Upper lobe of left lung (tissue), 6 donors: ENCODE data around the gene RPS6KA2. TPM values are rescaled to one million over a fixed set of nuclear protein-coding genes. Genes with fewer than 3 reads are reported as not detected.
"Not testable (repeated sequence)": the region's sequence is repeated elsewhere in the genome, so short reads cannot be mapped to it uniquely, and the experiment has no call there.

Source experiments
- ATAC-seq, 2 donors: fragments of 200-7000 bp; cut with Tn5 transposase; one replicate each; pipeline ENCODE4 v1.9.1; 2022; ENCODE audit warnings: mild to moderate bottlenecking in 2 of 2, moderate library complexity in 2 of 2; ENCODE audit not compliant: low FRiP score in 2 of 2
- DNase-seq, 2 donors: peaks; one replicate each; pipeline ENCODE4 v3.0.0-alpha.2; 2019 to 2020
- H3K27ac ChIP-seq, 4 donors: fragments of 200-600 bp; sonication (generic); one replicate each; pipeline ENCODE4 v1.5.1; 2016 to 2019
- H3K27me3 ChIP-seq, 4 donors: fragments of 200-600 bp; sonication (generic); one replicate each; pipeline ENCODE4 v1.5.1; 2017 to 2019
- H3K36me3 ChIP-seq, 4 donors: fragments of 200-600 bp; sonication (generic); one replicate each; pipeline ENCODE4 v1.5.1; 2016 to 2019
- H3K4me1 ChIP-seq, 4 donors: fragments of 200-600 bp; sonication (generic); one replicate each; pipeline ENCODE4 v1.5.1; 2018 to 2019
- H3K4me3 ChIP-seq, 4 donors: fragments of 200-600 bp; sonication (generic); one replicate each; pipeline ENCODE4 v1.5.1; 2017 to 2019; ENCODE audit warnings: mild to moderate bottlenecking in 2 of 4, moderate library complexity in 1 of 4
- H3K9me3 ChIP-seq, 4 donors: fragments of 200-600 bp; sonication (generic); one replicate each; pipeline ENCODE4 v1.5.1; 2018 to 2019
- EP300 ChIP-seq, 4 donors: sonication (generic); formaldehyde crosslinking; IDR thresholded peaks; one replicate each; pipeline ENCODE4 v1.5.1; 2017; ENCODE audit warnings: antibody characterized with exemption in 4 of 4, control low read depth in 2 of 4
- POLR2A ChIP-seq, 4 donors: fragments of 450-650 bp; IDR thresholded peaks; one replicate each; pipeline ENCODE4 v1.5.1; 2016 to 2017; ENCODE audit warnings: antibody characterized with exemption in 4 of 4, mild to moderate bottlenecking in 2 of 4
- POLR2AphosphoS5 ChIP-seq, 2 donors: sonication (generic); formaldehyde crosslinking; IDR thresholded peaks; one replicate each; pipeline ENCODE4 v1.5.1; 2017; ENCODE audit warnings: antibody characterized with exemption in 2 of 2
- WGBS, 2 donors: methylation state at CpG; one replicate each; pipeline ENCODE4 v1.1.5; 2017 to 2018; 5-methylcytosine and 5-hydroxymethylcytosine counted together
- total RNA-seq, 6 donors: library from RNA; depleted of rRNA in 4 of 6; stranded (reverse); fragments of >200 nt in 4 of 6; gene quantifications; one replicate each; pipeline versions ENCODE4 v1.1.0 to v1.2.1, GENCODE V29; 2016 to 2021
- TF ChIP-seq, protein P1 (sequence below), 6 experiments: fragments of 450-650 bp in 4 of 6; fragments of 200-600 bp in 2 of 6; sonication (generic) in 2 of 6; IDR thresholded peaks; one replicate each; pipeline ENCODE4 v1.5.1; 2016 to 2019; ENCODE audit warnings: antibody characterized with exemption in 6 of 6
- donor health status: DM: no; HTN: no; CAD: no; lungs with moderate emphysema.
- donor health status: DM: no; HTN: yes; CAD: no; lungs with severe emphysema.

Gene RPS6KA2
- total RNA-seq, 6 donors from 2014 or later = 101 to 233 (median 168) TPM

DNA sequence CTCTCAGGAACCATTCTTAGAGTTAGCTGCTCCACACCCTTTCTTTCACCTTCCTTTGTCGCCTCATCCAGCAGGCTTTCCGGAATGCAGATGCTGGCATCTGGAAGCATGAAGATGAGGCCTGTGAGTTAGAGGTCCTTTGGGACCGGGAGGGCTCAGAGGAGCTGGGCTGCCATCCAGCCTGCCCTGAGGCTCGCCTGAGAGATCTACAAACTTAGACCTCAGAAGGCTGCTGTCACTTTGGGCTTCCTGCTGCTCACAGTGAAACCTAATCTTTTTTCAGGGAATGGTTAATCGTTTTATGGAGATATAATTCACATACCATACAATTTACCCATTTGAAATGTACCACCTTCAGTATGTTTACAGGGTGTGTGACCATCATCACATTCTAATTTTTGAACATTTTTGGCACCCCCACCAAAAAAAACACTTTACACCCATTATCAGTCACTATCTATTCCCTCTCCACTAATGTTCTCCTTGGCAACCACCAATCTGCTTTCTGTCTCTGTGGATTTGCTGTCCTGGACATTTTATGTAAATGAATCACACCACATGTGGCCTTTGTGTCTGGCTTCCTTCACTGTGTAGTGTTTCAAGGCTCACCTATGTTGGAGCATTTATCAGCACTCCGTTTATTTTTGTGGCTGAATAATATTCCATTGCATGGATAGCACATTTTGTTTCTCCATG is 224.3 kb downstream of the RPS6KA2 start:
- TF ChIP-seq, protein P1, sequence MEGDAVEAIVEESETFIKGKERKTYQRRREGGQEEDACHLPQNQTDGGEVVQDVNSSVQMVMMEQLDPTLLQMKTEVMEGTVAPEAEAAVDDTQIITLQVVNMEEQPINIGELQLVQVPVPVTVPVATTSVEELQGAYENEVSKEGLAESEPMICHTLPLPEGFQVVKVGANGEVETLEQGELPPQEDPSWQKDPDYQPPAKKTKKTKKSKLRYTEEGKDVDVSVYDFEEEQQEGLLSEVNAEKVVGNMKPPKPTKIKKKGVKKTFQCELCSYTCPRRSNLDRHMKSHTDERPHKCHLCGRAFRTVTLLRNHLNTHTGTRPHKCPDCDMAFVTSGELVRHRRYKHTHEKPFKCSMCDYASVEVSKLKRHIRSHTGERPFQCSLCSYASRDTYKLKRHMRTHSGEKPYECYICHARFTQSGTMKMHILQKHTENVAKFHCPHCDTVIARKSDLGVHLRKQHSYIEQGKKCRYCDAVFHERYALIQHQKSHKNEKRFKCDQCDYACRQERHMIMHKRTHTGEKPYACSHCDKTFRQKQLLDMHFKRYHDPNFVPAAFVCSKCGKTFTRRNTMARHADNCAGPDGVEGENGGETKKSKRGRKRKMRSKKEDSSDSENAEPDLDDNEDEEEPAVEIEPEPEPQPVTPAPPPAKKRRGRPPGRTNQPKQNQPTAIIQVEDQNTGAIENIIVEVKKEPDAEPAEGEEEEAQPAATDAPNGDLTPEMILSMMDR (IDR thresholded peaks at IDR 0.05) = no peak
- TF ChIP-seq POLR2AphosphoS5 (IDR thresholded peaks at IDR 0.05) (no peak), POLR2A (IDR thresholded peaks at IDR 0.05) (no peak), EP300 (IDR thresholded peaks at IDR 0.05) (no peak)
- WGBS, 2 donors = 62 to 71% methylated on average over 6 of the region's 6 CpGs
- no peak for ATAC-seq
- Histone ChIP-seq H3K9me3 (no peaks in the 10 kb centered on the region), H3K4me3 (no peak overlapping the region), H3K27ac (no peak overlapping the region), H3K27me3 (no peaks in the 10 kb centered on the region), H3K36me3 (no peaks in the 10 kb centered on the region), H3K4me1 (peaks cover 0 to 4% (median 4%) of the 10 kb centered on the region in 4 donors)
- no peak for DNase-seq

DNA sequence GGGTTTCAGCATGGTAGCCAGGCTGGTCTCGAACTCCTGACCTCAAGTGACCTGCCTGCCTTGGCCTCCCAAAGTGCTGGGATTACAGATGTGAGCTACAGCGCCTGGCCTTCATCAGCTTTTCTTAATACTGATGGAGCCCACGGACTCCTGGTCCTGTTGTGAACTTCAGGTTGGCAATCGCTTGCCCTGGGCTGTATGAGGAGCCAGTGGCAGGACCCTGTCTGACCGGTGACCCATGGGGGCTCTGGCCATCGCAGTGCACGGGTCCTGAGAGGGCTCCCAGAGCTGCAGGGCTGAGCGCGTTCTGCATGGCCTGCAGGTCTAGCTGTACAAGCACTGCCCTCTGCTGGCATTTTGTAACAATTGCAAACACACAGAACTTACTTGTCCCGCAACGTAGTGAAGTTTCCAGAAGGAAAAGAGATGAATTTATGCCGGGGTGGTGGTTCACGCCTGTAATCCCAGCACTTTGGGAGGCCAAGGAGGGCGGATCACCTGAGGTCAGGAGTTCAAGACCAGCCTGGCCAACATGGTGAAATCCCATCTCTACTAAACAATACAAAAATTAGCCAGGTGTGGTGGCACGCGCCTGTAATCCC is 226.3 kb downstream of the RPS6KA2 start:
- H3K27ac ChIP-seq, H3K4me1 ChIP-seq, H3K4me3 ChIP-seq, H3K36me3 ChIP-seq, H3K9me3 ChIP-seq, H3K27me3 ChIP-seq: not testable (repeated sequence)
- 26 to 31% methylated on average over 9 to 16 of the region's 16 CpGs for WGBS, 2 donors
- ATAC-seq = peak; percentile 84 to 90
- peak; percentile 69 to 74 for DNase-seq
- TF ChIP-seq, protein P1 (IDR thresholded peaks at IDR 0.05) = peak; percentile 63 to 87 (median 76)

DNA sequence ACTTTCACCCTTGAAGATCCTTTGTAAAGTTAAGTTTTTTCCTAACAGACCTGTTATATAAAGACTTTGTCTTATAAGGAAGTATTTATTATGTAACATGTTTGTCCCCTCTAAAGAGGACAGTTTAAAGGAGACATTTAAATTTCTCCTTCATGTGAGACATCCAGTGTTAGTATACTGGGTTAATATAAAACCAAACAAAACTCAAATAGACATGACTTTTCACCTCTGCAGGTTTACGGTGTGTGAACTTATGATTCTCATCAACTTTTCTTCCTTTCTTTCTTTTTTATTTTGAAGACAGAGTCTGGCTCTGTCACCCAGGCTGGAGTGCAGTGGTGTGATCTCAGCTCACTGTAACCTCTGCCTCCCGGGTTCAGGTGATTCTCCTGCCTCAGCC is 226.9 kb downstream of the RPS6KA2 start:
- TF ChIP-seq POLR2AphosphoS5 (IDR thresholded peaks at IDR 0.05) (no peak), POLR2A (IDR thresholded peaks at IDR 0.05) (no peak), EP300 (IDR thresholded peaks at IDR 0.05) (no peak)
- TF ChIP-seq, protein P1 (IDR thresholded peaks at IDR 0.05) = no peak
- DNase-seq (no peak), ATAC-seq (no peak)
- no peaks in the 10 kb centered on the region for H3K27me3 ChIP-seq
- peaks cover 0 to 4% (median 4%) of the 10 kb centered on the region in 4 donors for H3K4me1 ChIP-seq
- H3K36me3 ChIP-seq = no peaks in the 10 kb centered on the region
- WGBS, 2 donors = 77 to 81% methylated on average over 2 of the region's 2 CpGs
- no peaks in the 10 kb centered on the region for H3K9me3 ChIP-seq
- H3K4me3 ChIP-seq = no peak overlapping the region
- no peak overlapping the region for H3K27ac ChIP-seq

DNA sequence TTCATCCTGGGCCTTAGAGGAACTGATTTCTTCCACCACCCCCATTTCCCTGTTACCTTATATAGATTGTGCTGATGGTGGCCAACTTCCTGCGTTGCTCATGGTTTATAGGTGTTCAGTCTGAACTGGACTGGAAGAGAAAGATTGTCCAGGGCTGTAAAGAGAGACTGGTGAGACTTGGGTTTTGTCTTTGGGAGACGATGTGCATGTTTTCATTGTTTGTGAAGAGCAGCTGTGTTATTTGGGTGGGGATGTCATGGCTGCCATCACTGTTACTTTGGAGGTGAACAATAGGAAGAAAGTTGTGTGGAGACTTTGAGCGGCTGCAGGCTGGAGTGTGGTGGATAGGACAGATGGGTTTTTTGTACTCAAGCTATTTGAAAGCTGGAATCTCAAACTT is 228.7 kb downstream of the RPS6KA2 start:
- 81 to 91% methylated on average over 3 of the region's 3 CpGs for WGBS, 2 donors
- DNase-seq = no peak
- TF ChIP-seq, protein P1 (IDR thresholded peaks at IDR 0.05) = no peak
- TF ChIP-seq EP300 (IDR thresholded peaks at IDR 0.05) (no peak), POLR2AphosphoS5 (IDR thresholded peaks at IDR 0.05) (no peak), POLR2A (IDR thresholded peaks at IDR 0.05) (no peak)
- Histone ChIP-seq H3K4me3 (no peak overlapping the region), H3K4me1 (peaks cover 0 to 4% (median 4%) of the 10 kb centered on the region in 4 donors), H3K27ac (no peak overlapping the region), H3K36me3 (no peaks in the 10 kb centered on the region), H3K27me3 (no peaks in the 10 kb centered on the region), H3K9me3 (no peaks in the 10 kb centered on the region)
- no peak for ATAC-seq

DNA sequence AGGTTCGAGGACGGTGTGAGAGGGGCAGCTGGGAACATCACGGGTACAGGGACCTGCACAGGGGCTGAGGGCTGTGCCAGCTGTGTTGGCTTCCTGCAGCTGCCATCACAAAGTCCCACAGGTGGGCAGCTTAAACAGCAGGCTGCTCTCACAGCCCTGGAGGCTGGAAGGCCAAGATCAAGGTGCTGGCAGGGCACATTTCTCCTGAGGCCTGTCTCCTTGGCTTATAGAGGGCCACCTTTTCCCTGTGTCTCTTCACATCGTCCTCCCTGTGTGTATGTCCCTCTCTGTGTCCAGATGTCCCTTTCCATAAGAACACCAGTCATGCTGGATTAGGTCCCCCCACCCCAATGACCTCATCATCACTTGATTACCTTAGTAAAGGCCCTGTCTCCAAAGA is 229.2 kb downstream of the RPS6KA2 start:
- peaks cover 0 to 4% (median 4%) of the 10 kb centered on the region in 4 donors for H3K4me1 ChIP-seq
- DNase-seq = no peak
- 93 to 95% methylated on average over 4 of the region's 4 CpGs for WGBS, 2 donors
- H3K27me3 ChIP-seq = no peaks in the 10 kb centered on the region
- TF ChIP-seq POLR2A (IDR thresholded peaks at IDR 0.05) (no peak), POLR2AphosphoS5 (IDR thresholded peaks at IDR 0.05) (no peak), EP300 (IDR thresholded peaks at IDR 0.05) (no peak)
- TF ChIP-seq, protein P1 (IDR thresholded peaks at IDR 0.05) = no peak
- H3K9me3 ChIP-seq = no peaks in the 10 kb centered on the region
- ATAC-seq = no peak
- no peak overlapping the region for H3K27ac ChIP-seq
- H3K36me3 ChIP-seq = no peaks in the 10 kb centered on the region
- H3K4me3 ChIP-seq = no peak overlapping the region
